ENCODE measurements around the gene KLC1. TPM values are rescaled to one million over a fixed set of nuclear protein-coding genes. Genes with fewer than 3 reads are reported as not detected.

The KLC1 gene
- total RNA-seq, 1 experiment from 2014 or later: 121 TPM

DNA sequence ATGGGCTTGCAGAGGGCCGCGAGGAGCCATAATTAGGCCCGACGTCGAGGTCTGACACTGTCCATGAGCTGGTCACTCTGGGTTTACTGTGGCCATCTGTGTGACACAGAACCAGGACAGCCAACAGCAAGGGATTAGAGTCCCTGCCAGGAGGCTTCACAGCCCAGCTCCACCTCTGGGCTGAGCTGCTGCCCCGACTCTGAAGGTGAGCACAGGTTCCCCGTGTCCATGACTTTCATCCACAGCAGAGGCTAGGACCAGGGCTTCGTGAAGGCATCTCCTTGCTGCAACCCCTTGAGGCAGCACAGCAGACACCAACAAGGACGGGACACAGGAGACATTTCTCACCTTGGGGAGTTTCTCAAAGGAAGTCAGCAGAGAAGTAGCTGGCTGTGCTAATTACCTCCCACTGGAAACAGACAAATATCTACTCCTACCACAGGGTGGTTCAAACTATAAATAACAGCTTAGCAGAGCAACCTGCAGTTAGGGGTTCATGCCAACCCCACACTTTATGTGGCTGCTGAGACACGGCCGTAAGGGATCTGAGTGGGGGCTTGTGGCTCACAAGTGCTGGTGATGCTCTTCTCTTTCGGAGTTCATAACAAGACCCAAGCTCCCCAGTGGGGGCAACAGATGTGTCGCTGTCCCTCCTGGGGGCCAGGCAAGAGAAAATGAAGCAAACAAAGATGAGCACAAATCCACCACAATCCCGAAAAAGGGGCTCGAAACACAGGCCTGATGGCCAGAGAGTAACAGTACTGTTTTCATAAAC lies 115.8 kb downstream of the KLC1 start:
- Histone ChIP-seq H3K9ac (ENCODE audit: low read length) (no peak overlapping the region), H3K9me2 (ENCODE audit: insufficient read depth) (no peaks in the 10 kb centered on the region), H3K4me2 (ENCODE audit: low read length) (no peak overlapping the region), H4K20me1 (ENCODE audit: insufficient read depth) (no peaks in the 10 kb centered on the region), H3K27me3 (ENCODE audit: insufficient read depth, low read length) (no peaks in the 10 kb centered on the region), H2AFZ (ENCODE audit: low read depth, low read length, poor library complexity, severe bottlenecking) (no peak overlapping the region), H3K4me1 (ENCODE audit: control insufficient read depth in 1 of 2, insufficient read depth in 2 of 2, low read length in 2 of 2) (no peaks in the 10 kb centered on the region), H3K4me3 (replicated peaks in 1 of 2; ENCODE audit: low read depth in 1 of 2, low read length in 2 of 2) (no peak overlapping the region), H3K27ac (ENCODE audit: low read depth, low read length) (no peak overlapping the region), H3K79me2 (ENCODE audit: insufficient read depth, low read length) (no peaks in the 10 kb centered on the region), H3K36me3 (ENCODE audit: control insufficient read depth in 1 of 2, insufficient read depth in 2 of 2, low read length in 2 of 2) (no peaks in the 10 kb centered on the region; a peak in 3 of 4 replicates), H3K9me3 (ENCODE audit: control insufficient read depth in 1 of 2, insufficient read depth in 1 of 2, low read depth in 1 of 2, low read length in 2 of 2) (no peaks in the 10 kb centered on the region)
- no peak for DNase-seq (ENCODE audit: low read depth, low spot score)
- CTCF ChIA-PET: no interaction called here
- BruUV-seq (replicated peaks): no TSS peak
- no peak for ATAC-seq
- TF ChIP-seq TCF7L2 (IDR thresholded peaks at IDR 0.05; ENCODE audit: borderline replicate concordance, extremely low read depth, insufficient read depth, insufficient read length) (no peak), POLR2A (IDR thresholded peaks at IDR 0.05; ENCODE audit: borderline replicate concordance, extremely low read depth, insufficient read depth, insufficient read length) (no peak), CBX3 (IDR thresholded peaks at IDR 0.05; ENCODE audit: low read depth) (no peak), FOSL1 (IDR thresholded peaks at IDR 0.05; ENCODE audit: low read depth) (no peak), SIN3A (IDR thresholded peaks at IDR 0.05; ENCODE audit: low read depth) (no peak), CTCF (IDR thresholded peaks at IDR 0.05 in 2 of 3, conservative IDR thresholded peaks at IDR 0.05 in 1 of 3; ENCODE audit: borderline replicate concordance in 1 of 3, insufficient read depth in 1 of 3, low read depth in 2 of 3, low read length in 2 of 3) (no peak), EZH2 (IDR thresholded peaks at IDR 0.05) (no peak), SP1 (IDR thresholded peaks at IDR 0.05; ENCODE audit: low read depth) (no peak), ZBTB33 (IDR thresholded peaks at IDR 0.05; ENCODE audit: extremely low read depth, insufficient replicate concordance, low read length) (no peak), EZH2phosphoT487 (IDR thresholded peaks at IDR 0.05; ENCODE audit: borderline replicate concordance) (no peak), YY1 (IDR thresholded peaks at IDR 0.05; ENCODE audit: extremely low read depth, insufficient replicate concordance, low read depth, low read length) (no peak)
- intact Hi-C loops (cut with micrococcal nuclease): no loop called here
- RAD21 ChIA-PET (ENCODE audit: low non-redundant PET in 1 of 2, low total read pairs in 2 of 2, uncharacterized antibody in 2 of 2, unreplicated experiment in 2 of 2): no interaction called here
- POLR2A ChIA-PET: no interaction called here

Measured in HCT116 (cell line).